HepG2 (cell line): ENCODE data around the gene CPAMD8. TPM values are rescaled to one million over a fixed set of nuclear protein-coding genes. Genes with fewer than 3 reads are reported as not detected.

ENCODE experiments used
- ATAC-seq: fragments of 200-7000 bp; cut with Tn5 transposase; 3 replicates; pipeline ENCODE4 v1.9.1; 2020; ENCODE audit warnings: mild to moderate bottlenecking, moderate library complexity
- BruUV-seq: library from RNA; stranded (reverse); fragments of 400-500 nt; replicated peaks from 2 replicates; lab custom pipeline; 2021; lab: Mats Ljungman, UMichigan
- CTCF ChIA-PET: fragments of 300-600 bp; formaldehyde crosslinking; extraction: SDS; loops from one replicate; lab custom pipeline; 2021; ENCODE audit warnings: low total read pairs, inconsistent platforms, low intra/inter-chr PET ratio; lab: Yijun Ruan, JAX
- POLR2A ChIA-PET: fragments of 350-600 bp; sonication (Branson Sonifier 250); formaldehyde crosslinking; loops from one replicate; lab custom pipeline; 2020; ENCODE audit warnings: antibody characterized with exemption, inconsistent platforms; lab: Yijun Ruan, JAX
- DNase-seq: peaks from one replicate; pipeline ENCODE4 v3.0.0-alpha.2; 2015; ENCODE audit warnings: low spot score
- FAIRE-seq: peaks from 3 replicates; lab custom pipeline; 2011; peaks lifted over from hg19 to GRCh38; lab: Jason Lieb, UNC
- H2AFZ ChIP-seq: one replicate; pipeline ENCODE4 v1.6.1; 2011; ENCODE audit warnings: low read length, inconsistent platforms
- H3K27ac ChIP-seq: fragments of 300-600 bp; 3 replicates; pipeline ENCODE4 v1.8.0; 2011; ENCODE audit warnings: mixed run types, mild to moderate bottlenecking, mixed read lengths, low read length, inconsistent platforms; ENCODE audit not compliant: insufficient read depth; ENCODE audit errors: extremely low read length
- H3K27me3 ChIP-seq, 2 experiments: fragments of 200-600 bp in 1 of 2; 2 replicates in 1 of 2; 3 replicates in 1 of 2; pipeline versions ENCODE4 v1.6.0 to v1.8.0; 2011; ENCODE audit warnings: low read length in 2 of 2, mild to moderate bottlenecking in 2 of 2, moderate library complexity in 2 of 2, inconsistent platforms in 1 of 2; ENCODE audit not compliant: insufficient read depth in 2 of 2, control insufficient read depth in 1 of 2
- H3K36me3 ChIP-seq, 2 experiments: fragments of 200-600 bp in 1 of 2; replicated peaks in 1 of 2; 2 replicates in 1 of 2; 3 replicates in 1 of 2; pipeline versions ENCODE4 v1.5.1 to v1.8.0; 2011; ENCODE audit warnings: low read length in 2 of 2, inconsistent platforms in 1 of 2; ENCODE audit not compliant: insufficient read depth in 2 of 2, control insufficient read depth in 1 of 2
- H3K4me1 ChIP-seq: 2 replicates; pipeline ENCODE4 v1.5.1; 2012; ENCODE audit warnings: low read length, inconsistent platforms; ENCODE audit not compliant: insufficient read depth
- H3K4me2 ChIP-seq: 2 replicates; pipeline ENCODE4 v1.6.0; 2011; ENCODE audit warnings: low read depth, low read length, inconsistent platforms
- H3K4me3 ChIP-seq, 3 experiments: fragments of 200-600 bp in 1 of 3; sonication (generic), shearing (Covaris generic) in 1 of 3; replicated peaks in 1 of 3; 2 replicates each; pipeline ENCODE4 v1.5.1; 2011 to 2016; ENCODE audit warnings: low read length in 3 of 3, inconsistent platforms in 2 of 3, low read depth in 2 of 3, mild to moderate bottlenecking in 2 of 3, control low read depth in 1 of 3, mixed read lengths in 1 of 3; ENCODE audit not compliant: insufficient read depth in 1 of 3
- H3K79me2 ChIP-seq: one replicate; pipeline ENCODE4 v1.6.1; 2011; ENCODE audit warnings: low read length, inconsistent platforms; ENCODE audit not compliant: insufficient read depth
- H3K9ac ChIP-seq: 2 replicates; pipeline ENCODE4 v1.6.0; 2011; ENCODE audit warnings: mild to moderate bottlenecking, low read depth, low read length, inconsistent platforms; ENCODE audit not compliant: insufficient read depth
- H3K9me3 ChIP-seq: 2 replicates; pipeline ENCODE4 v1.5.1; 2012; ENCODE audit warnings: mild to moderate bottlenecking, low read length
- H4K20me1 ChIP-seq: 2 replicates; pipeline ENCODE4 v1.6.0; 2011; ENCODE audit warnings: inconsistent platforms, mild to moderate bottlenecking, low read length, moderate library complexity; ENCODE audit not compliant: insufficient read depth
- EP300 ChIP-seq, 3 experiments: sonication (generic) in 1 of 3; formaldehyde crosslinking in 1 of 3; IDR thresholded peaks; 2 replicates each; pipeline versions ENCODE4 v1.5.1 to v1.6.1; 2011 to 2020; ENCODE audit warnings: low read depth in 2 of 3, low read length in 2 of 3, borderline replicate concordance in 1 of 3, improper control_type of control experiment in 1 of 3, mild to moderate bottlenecking in 1 of 3, missing genetic modification reagents in 1 of 3, moderate library complexity in 1 of 3
- FOXA1 ChIP-seq, 2 experiments: fragments of 450-650 bp in 1 of 2; sonication (generic) in 1 of 2; formaldehyde crosslinking in 1 of 2; IDR thresholded peaks; 2 replicates each; pipeline versions ENCODE4 v1.4.0 to v1.6.1; 2016 to 2020; ENCODE audit warnings: missing genetic modification reagents in 1 of 2
- HDAC6 ChIP-seq: fragments of 200-600 bp; sonication (generic); IDR thresholded peaks from 2 replicates; pipeline ENCODE4 v1.7.0; 2017; ENCODE audit warnings: mild to moderate bottlenecking, antibody characterized with exemption, low read length, low read depth
- KDM5B ChIP-seq: sonication (generic); formaldehyde crosslinking; IDR thresholded peaks from 2 replicates; pipeline ENCODE4 v1.4.0; 2020; ENCODE audit warnings: missing genetic modification reagents, mild to moderate bottlenecking, borderline replicate concordance
- MEIS1 ChIP-seq: sonication (generic); formaldehyde crosslinking; IDR thresholded peaks from 2 replicates; pipeline ENCODE4 v1.9.0; 2021; ENCODE audit warnings: mild to moderate bottlenecking, missing genetic modification reagents, moderate library complexity, borderline replicate concordance
- MZF1 ChIP-seq: sonication (generic); formaldehyde crosslinking; IDR thresholded peaks from 2 replicates; pipeline ENCODE4 v1.8.1; 2023; ENCODE audit warnings: mild to moderate bottlenecking, missing genetic modification reagents, borderline replicate concordance
- NPAS2 ChIP-seq: sonication (generic); formaldehyde crosslinking; IDR thresholded peaks from 2 replicates; pipeline ENCODE4 v1.8.0; 2022; ENCODE audit warnings: mild to moderate bottlenecking, missing genetic modification reagents, borderline replicate concordance
- RARG ChIP-seq: sonication (generic); formaldehyde crosslinking; IDR thresholded peaks from 2 replicates; pipeline ENCODE4 v1.4.0; 2020; ENCODE audit warnings: low read depth, mild to moderate bottlenecking, missing genetic modification reagents
- SP4 ChIP-seq: sonication (generic); formaldehyde crosslinking; IDR thresholded peaks from 2 replicates; pipeline ENCODE4 v1.8.1; 2023; ENCODE audit warnings: mild to moderate bottlenecking, missing genetic modification reagents
- TGIF2 ChIP-seq: IDR thresholded peaks from 2 replicates; pipeline ENCODE4 v1.6.1; 2016; ENCODE audit warnings: control low read depth, missing compliant biosample characterization
- ZNF264 ChIP-seq: sonication (generic); formaldehyde crosslinking; IDR thresholded peaks from 2 replicates; pipeline ENCODE4 v1.4.0; 2020; ENCODE audit warnings: missing genetic modification reagents
- ZNF337 ChIP-seq: sonication (generic); formaldehyde crosslinking; IDR thresholded peaks from 2 replicates; pipeline ENCODE4 v1.5.1; 2020; ENCODE audit warnings: missing genetic modification reagents, low read depth, mild to moderate bottlenecking, borderline replicate concordance
- ZNF430 ChIP-seq: sonication (generic); formaldehyde crosslinking; IDR thresholded peaks from 2 replicates; pipeline ENCODE4 v1.9.0; 2021; ENCODE audit warnings: mild to moderate bottlenecking, missing genetic modification reagents
- ZNF850 ChIP-seq: sonication (generic); formaldehyde crosslinking; conservative IDR thresholded peaks from 2 replicates; pipeline ENCODE4 v1.9.0; 2021; ENCODE audit warnings: mild to moderate bottlenecking, missing genetic modification reagents
- WGBS: methylation state at CpG from one replicate; pipeline ENCODE4 v1.1.6; 2017; ENCODE audit warnings: low lambda C conversion rate; 5-methylcytosine and 5-hydroxymethylcytosine counted together
- in situ Hi-C: cut with HindIII; loops from 2 replicates; pipeline ENCODE4 v1.10.0; 2017; ENCODE audit warnings: low pct_unique_long_range_greater_than_20kb; ENCODE audit not compliant: extremely low pct_ligation_motif_present
- intact Hi-C: fragments of 100-400 bp; cut with micrococcal nuclease; formaldehyde crosslinking; loops from one replicate; pipeline ENCODE4 v1.10.0; 2022; ENCODE audit not compliant: unreplicated experiment
- polyA plus RNA-seq, 8 experiments: library from polyadenylated mRNA; depleted of rRNA in 3 of 8; stranded (reverse) in 7 of 8; unstranded in 1 of 8; fragments of >200 nt; fragmentation: Illumina TruSeq in 4 of 8; extraction: Trizol in 4 of 8; gene quantifications; 2 replicates each; pipeline versions ENCODE4 v1.2.1 to v1.2.3, GENCODE V29; 2011 to 2016; ENCODE audit warnings: low read depth in 4 of 8, missing spikeins in 1 of 8, mixed read lengths in 1 of 8; ENCODE audit not compliant: insufficient read depth in 1 of 8
- total RNA-seq, 5 experiments: library from RNA; depleted of rRNA; stranded (reverse); fragments of >200 nt; fragmentation: Illumina TruSeq; extraction: Trizol; gene quantifications; 2 replicates each; pipeline ENCODE4 v1.2.3, GENCODE V29; 2016; ENCODE audit warnings: low read depth in 1 of 5
- TF ChIP-seq, protein P1 (sequence below): sonication (generic); formaldehyde crosslinking; IDR thresholded peaks from 2 replicates; pipeline ENCODE4 v1.9.0; 2021; ENCODE audit warnings: missing genetic modification reagents, borderline replicate concordance
- TF ChIP-seq, protein P2 (sequence below): sonication (generic); formaldehyde crosslinking; IDR thresholded peaks from 2 replicates; pipeline ENCODE4 v1.5.0; 2020; ENCODE audit warnings: mild to moderate bottlenecking, low read depth, missing genetic modification reagents, borderline replicate concordance

Gene CPAMD8
- total and polyA plus RNA-seq, 2 of the 13 experiments (the other 11 are each of a cell fraction or from before 2014, with no cell fraction given): 0.29 to 0.34 TPM

DNA sequence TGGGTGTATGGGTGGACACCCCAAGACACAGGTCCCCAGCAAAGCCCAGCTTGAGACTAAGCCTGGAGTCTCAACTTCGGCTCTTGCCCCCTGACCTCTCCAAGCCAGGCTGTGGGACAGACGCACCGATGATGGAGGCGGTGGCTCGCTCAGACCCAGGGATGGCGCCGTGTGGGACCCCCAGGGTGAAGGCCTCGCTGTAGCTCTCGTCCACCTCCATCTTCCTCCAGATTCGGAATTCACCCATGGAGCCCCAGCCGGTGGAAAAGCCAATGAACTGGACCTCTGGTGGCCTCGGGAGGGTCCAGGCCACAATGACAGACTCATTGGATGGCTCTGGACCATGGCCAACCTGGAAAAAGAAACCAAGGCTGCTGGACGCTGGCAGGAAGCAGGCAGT lies 98.7 kb downstream of the CPAMD8 start:
- no peak overlapping the region for H3K4me2 ChIP-seq
- no peak for TF ChIP-seq KDM5B (CRISPR knock-in tag)
- no peak for TF ChIP-seq ZNF264
- WGBS: 69% methylated on average over 7 of the region's 13 CpGs
- ChIA-PET CTCF (no interaction called here), POLR2A (no interaction called here)
- DNase-seq (no peak), ATAC-seq (no peak), FAIRE-seq (no peak)
- intact Hi-C loops: no loop called here
- H3K9me3 ChIP-seq: no peaks in the 10 kb centered on the region
- H3K9ac ChIP-seq: no peak overlapping the region
- H4K20me1 ChIP-seq: no peaks in the 10 kb centered on the region
- no peak overlapping the region for H3K27ac ChIP-seq
- no peak overlapping the region for H2AFZ ChIP-seq
- H3K79me2 ChIP-seq: no peaks in the 10 kb centered on the region
- H3K4me3 ChIP-seq: no peak overlapping the region
- in situ Hi-C loops: no loop called here
- peaks cover 3 to 7% of the 10 kb centered on the region in 2 experiments; a peak in 2 of 5 replicates for H3K27me3 ChIP-seq
- no peaks in the 10 kb centered on the region for H3K4me1 ChIP-seq
- H3K36me3 ChIP-seq: no peaks in the 10 kb centered on the region
- no TSS peak for BruUV-seq

DNA sequence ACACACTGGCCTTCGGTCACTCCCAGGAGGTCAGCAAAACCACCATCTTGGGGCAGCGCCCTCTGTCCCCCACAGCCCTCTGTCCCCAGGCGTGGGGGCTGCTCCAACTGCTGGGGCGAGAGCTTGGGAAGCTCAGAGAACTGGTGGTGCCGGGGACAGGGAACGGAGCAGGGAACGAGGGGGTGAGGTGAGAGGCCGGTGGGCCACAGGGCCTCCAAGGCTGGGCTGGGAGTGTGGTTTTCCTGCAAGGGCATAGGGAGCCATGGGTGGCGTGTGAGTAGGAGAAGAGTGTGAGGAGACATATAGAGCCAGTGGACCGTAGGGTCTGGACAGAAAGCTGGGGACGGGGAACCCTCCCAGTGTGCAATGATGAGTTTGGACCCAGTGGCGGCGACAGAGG lies 103.7 kb downstream of the CPAMD8 start:
- no peak for FAIRE-seq
- no peak overlapping the region for H2AFZ ChIP-seq
- TF ChIP-seq TGIF2 (CRISPR knock-in tag) (no peak), ZNF430 (CRISPR knock-in tag) (no peak), MEIS1 (CRISPR knock-in tag) (no peak), EP300 (IDR thresholded peaks at IDR 0.05; ENCODE audit: low read depth in 2 of 2, low read length in 2 of 2) (no peak), EP300 (CRISPR knock-in tag; IDR thresholded peaks at IDR 0.05; ENCODE audit: borderline replicate concordance) (no peak), RARG (no peak), NPAS2 (no peak), FOXA1 (IDR thresholded peaks at IDR 0.05) (no peak), FOXA1 (CRISPR knock-in tag; IDR thresholded peaks at IDR 0.05) (no peak), HDAC6 (no peak), SP4 (no peak), ZNF337 (CRISPR knock-in tag) (no peak), ZNF850 (CRISPR knock-in tag) (no peak), MZF1 (CRISPR knock-in tag) (no peak)
- TF ChIP-seq, protein P1, sequence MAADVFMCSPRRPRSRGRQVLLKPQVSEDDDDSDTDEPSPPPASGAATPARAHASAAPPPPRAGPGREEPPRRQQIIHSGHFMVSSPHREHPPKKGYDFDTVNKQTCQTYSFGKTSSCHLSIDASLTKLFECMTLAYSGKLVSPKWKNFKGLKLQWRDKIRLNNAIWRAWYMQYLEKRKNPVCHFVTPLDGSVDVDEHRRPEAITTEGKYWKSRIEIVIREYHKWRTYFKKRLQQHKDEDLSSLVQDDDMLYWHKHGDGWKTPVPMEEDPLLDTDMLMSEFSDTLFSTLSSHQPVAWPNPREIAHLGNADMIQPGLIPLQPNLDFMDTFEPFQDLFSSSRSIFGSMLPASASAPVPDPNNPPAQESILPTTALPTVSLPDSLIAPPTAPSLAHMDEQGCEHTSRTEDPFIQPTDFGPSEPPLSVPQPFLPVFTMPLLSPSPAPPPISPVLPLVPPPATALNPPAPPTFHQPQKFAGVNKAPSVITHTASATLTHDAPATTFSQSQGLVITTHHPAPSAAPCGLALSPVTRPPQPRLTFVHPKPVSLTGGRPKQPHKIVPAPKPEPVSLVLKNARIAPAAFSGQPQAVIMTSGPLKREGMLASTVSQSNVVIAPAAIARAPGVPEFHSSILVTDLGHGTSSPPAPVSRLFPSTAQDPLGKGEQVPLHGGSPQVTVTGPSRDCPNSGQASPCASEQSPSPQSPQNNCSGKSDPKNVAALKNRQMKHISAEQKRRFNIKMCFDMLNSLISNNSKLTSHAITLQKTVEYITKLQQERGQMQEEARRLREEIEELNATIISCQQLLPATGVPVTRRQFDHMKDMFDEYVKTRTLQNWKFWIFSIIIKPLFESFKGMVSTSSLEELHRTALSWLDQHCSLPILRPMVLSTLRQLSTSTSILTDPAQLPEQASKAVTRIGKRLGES (CRISPR knock-in tag): no peak
- TF ChIP-seq, protein P2, sequence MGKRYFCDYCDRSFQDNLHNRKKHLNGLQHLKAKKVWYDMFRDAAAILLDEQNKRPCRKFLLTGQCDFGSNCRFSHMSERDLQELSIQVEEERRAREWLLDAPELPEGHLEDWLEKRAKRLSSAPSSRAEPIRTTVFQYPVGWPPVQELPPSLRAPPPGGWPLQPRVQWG (CRISPR knock-in tag): no peak

More for the DNA sequence above, 103.7 kb downstream of the CPAMD8 start:
- Histone ChIP-seq H3K4me1 (no peaks in the 10 kb centered on the region), H3K36me3 (no peaks in the 10 kb centered on the region), H3K27me3 (peaks cover 3 to 15% of the 10 kb centered on the region in 2 experiments; a peak in 4 of 5 replicates), H4K20me1 (no peaks in the 10 kb centered on the region), H3K79me2 (no peaks in the 10 kb centered on the region), H3K9me3 (no peaks in the 10 kb centered on the region), H3K4me2 (no peak overlapping the region), H3K4me3 (no peak overlapping the region), H3K9ac (no peak overlapping the region), H3K27ac (no peak overlapping the region)
- ATAC-seq: no peak
- POLR2A ChIA-PET: no interaction called here
- intact Hi-C loops: no loop called here
- in situ Hi-C loops: no loop called here
- WGBS: 38% methylated on average over 13 of the region's 13 CpGs
- no TSS peak for BruUV-seq
- DNase-seq: no peak
- CTCF ChIA-PET: no interaction called here
